IMR-90 (cell line): ENCODE results near the gene GLIS1. TPM values are rescaled to one million over a fixed set of nuclear protein-coding genes. Genes with fewer than 3 reads are reported as not detected.

ENCODE experiments used
- ATAC-seq: fragments of 200-7000 bp; cut with Tn5 transposase; 2 replicates; pipeline ENCODE4 v1.9.1; 2020; ENCODE audit warnings: low read depth, mild to moderate bottlenecking, moderate library complexity
- BruUV-seq: library from RNA; stranded (reverse); fragments of 400-500 nt; replicated peaks from 2 replicates; lab custom pipeline; 2021; lab: Mats Ljungman, UMichigan
- CTCF ChIA-PET: fragments of 300-600 bp; formaldehyde crosslinking; extraction: SDS; loops from one replicate; lab custom pipeline; 2021; ENCODE audit warnings: antibody characterized with exemption; lab: Yijun Ruan, JAX
- POLR2A ChIA-PET: fragments of 300-600 bp; sonication (Branson Sonifier 250); formaldehyde crosslinking; loops from one replicate; lab custom pipeline; 2022; ENCODE audit warnings: antibody characterized with exemption; ENCODE audit not compliant: unreplicated experiment; lab: Charles Lee
- DNase-seq: peaks from one replicate; pipeline ENCODE4 v3.0.0; 2013
- H2AFZ ChIP-seq: replicated peaks from 2 replicates; pipeline ENCODE3; 2013; ENCODE audit warnings: low read length, mild to moderate bottlenecking; ENCODE audit not compliant: poor library complexity
- H2AK5ac ChIP-seq: 2 replicates; pipeline ENCODE4 v1.6.1; 2013; ENCODE audit warnings: low read depth, low read length, inconsistent platforms
- H2AK9ac ChIP-seq: replicated peaks from 2 replicates; pipeline ENCODE3; 2013; ENCODE audit warnings: mild to moderate bottlenecking, low read depth, low read length, moderate library complexity; ENCODE audit not compliant: poor library complexity
- H2BK120ac ChIP-seq: 2 replicates; pipeline ENCODE4 v1.6.1; 2013; ENCODE audit warnings: low read depth, low read length, inconsistent platforms
- H2BK15ac ChIP-seq: 3 replicates; pipeline ENCODE4 v1.6.1; 2013; ENCODE audit warnings: low read depth, low read length, inconsistent platforms
- H2BK20ac ChIP-seq: 2 replicates; pipeline ENCODE4 v1.6.1; 2013; ENCODE audit warnings: low read depth, mild to moderate bottlenecking, inconsistent platforms, low read length, moderate library complexity
- H2BK5ac ChIP-seq: 2 replicates; pipeline ENCODE4 v1.6.1; 2013; ENCODE audit warnings: mild to moderate bottlenecking, low read depth, low read length, inconsistent platforms; ENCODE audit not compliant: poor library complexity, severe bottlenecking
- H3K14ac ChIP-seq: replicated peaks from 2 replicates; pipeline ENCODE4 v1.6.1; 2013; ENCODE audit warnings: low read depth, low read length, inconsistent platforms
- H3K18ac ChIP-seq: 2 replicates; pipeline ENCODE4 v1.6.1; 2013; ENCODE audit warnings: low read depth, low read length, control low read depth
- H3K23ac ChIP-seq: 2 replicates; pipeline ENCODE4 v1.6.1; 2013; ENCODE audit warnings: low read depth, low read length, inconsistent platforms
- H3K27ac ChIP-seq: 2 replicates; pipeline ENCODE4 v1.5.1; 2013; ENCODE audit warnings: mild to moderate bottlenecking, control low read depth, low read length; ENCODE audit not compliant: insufficient read depth
- H3K27me3 ChIP-seq: 2 replicates; pipeline ENCODE4 v1.6.1; 2013; ENCODE audit warnings: low read length; ENCODE audit not compliant: control insufficient read depth, insufficient read depth
- H3K36me3 ChIP-seq: 2 replicates; pipeline ENCODE4 v1.6.1; 2013; ENCODE audit warnings: low read length, mixed read lengths; ENCODE audit not compliant: control insufficient read depth, insufficient read depth
- H3K4ac ChIP-seq: 2 replicates; pipeline ENCODE4 v1.6.1; 2013; ENCODE audit warnings: low read depth, low read length, inconsistent platforms
- H3K4me1 ChIP-seq: 2 replicates; pipeline ENCODE4 v1.6.1; 2013; ENCODE audit warnings: low read length, mixed read lengths; ENCODE audit not compliant: control insufficient read depth, insufficient read depth
- H3K4me2 ChIP-seq: 2 replicates; pipeline ENCODE4 v1.6.1; 2013; ENCODE audit warnings: low read depth, mild to moderate bottlenecking, control low read depth, low read length, moderate library complexity
- H3K4me3 ChIP-seq: 2 replicates; pipeline ENCODE4 v1.5.1; 2013; ENCODE audit warnings: low read depth, mild to moderate bottlenecking, control low read depth, low read length, moderate library complexity; ENCODE audit not compliant: insufficient read depth
- H3K56ac ChIP-seq: 2 replicates; pipeline ENCODE4 v1.6.1; 2013; ENCODE audit warnings: low read length, inconsistent platforms; ENCODE audit not compliant: insufficient read depth; ENCODE audit errors: extremely low read depth
- H3K79me1 ChIP-seq, 2 experiments: 2 replicates each; pipeline ENCODE4 v1.6.1; 2013; ENCODE audit warnings: low read length in 2 of 2, inconsistent platforms in 1 of 2, low read depth in 1 of 2
- H3K9ac ChIP-seq: 2 replicates; pipeline ENCODE4 v1.6.1; 2013; ENCODE audit warnings: low read depth, low read length, control low read depth
- H3K9me1 ChIP-seq: 2 replicates; pipeline ENCODE4 v1.6.1; 2013; ENCODE audit warnings: low read length, inconsistent platforms; ENCODE audit not compliant: insufficient read depth
- H3K9me3 ChIP-seq: 2 replicates; pipeline ENCODE4 v1.6.1; 2013; ENCODE audit warnings: low read length; ENCODE audit not compliant: control insufficient read depth, insufficient read depth
- H4K20me1 ChIP-seq: 2 replicates; pipeline ENCODE4 v1.6.1; 2013; ENCODE audit warnings: low read length, inconsistent platforms; ENCODE audit not compliant: insufficient read depth
- H4K5ac ChIP-seq: 2 replicates; pipeline ENCODE4 v1.6.1; 2013; ENCODE audit warnings: mild to moderate bottlenecking, low read depth, low read length, control low read depth
- H4K8ac ChIP-seq, 2 experiments: 2 replicates each; pipeline ENCODE4 v1.6.1; 2013; ENCODE audit warnings: low read depth in 2 of 2, low read length in 2 of 2, control low read depth in 1 of 2, inconsistent platforms in 1 of 2
- H4K91ac ChIP-seq: 2 replicates; pipeline ENCODE4 v1.6.1; 2013; ENCODE audit warnings: low read depth, low read length, inconsistent platforms; ENCODE audit not compliant: insufficient read depth
- CHD1 ChIP-seq: IDR thresholded peaks from 2 replicates; pipeline ENCODE4 v1.6.1; 2012; ENCODE audit warnings: low read depth, low read length, improper control_type of control experiment
- WGBS, 2 experiments: methylation state at CpG; one replicate each; pipeline versions ENCODE4 v1.1.5 to v1.1.7; 2013; ENCODE audit warnings: missing lambda C conversion rate in 2 of 2; ENCODE audit not compliant: insufficient read length in 1 of 2; ENCODE audit errors: extremely low coverage in 2 of 2; 5-methylcytosine and 5-hydroxymethylcytosine counted together
- dilution Hi-C: fragments of 300-500 bp; cut with HindIII; formaldehyde crosslinking; loops from one replicate; pipeline ENCODE4 v1.14.3; 2018; ENCODE audit warnings: low sequenced_read_pairs; ENCODE audit not compliant: unreplicated experiment
- in situ Hi-C: fragments of 300-500 bp; cut with MboI; formaldehyde crosslinking; loops from 3 replicates; pipeline ENCODE4 v1.14.3; 2019; ENCODE audit warnings: low sequenced_read_pairs, inconsistent platforms, mixed read lengths
- intact Hi-C: fragments of 100-400 bp; cut with micrococcal nuclease; formaldehyde crosslinking; loops from 2 replicates; pipeline ENCODE4 v1.10.0; 2022
- polyA plus RNA-seq, 3 experiments: library from polyadenylated mRNA; depleted of rRNA; stranded (reverse); fragments of >200 nt; gene quantifications; 2 replicates each; pipeline ENCODE4 v1.2.3, GENCODE V29; 2012; ENCODE audit warnings: low replicate concordance in 1 of 3
- total RNA-seq: library from RNA; depleted of rRNA; stranded (reverse); fragments of >200 nt; gene quantifications from 2 replicates; pipeline ENCODE4 v1.2.3, GENCODE V29; 2012

The GLIS1 gene
- total and polyA plus RNA-seq, 2 of the 4 experiments (the other 2 are of a cell fraction): 0.18 to 2.3 TPM

- ATAC-seq (no peak), DNase-seq (no peak)
- Histone ChIP-seq H3K18ac (no peak overlapping the region), H4K91ac (no peak overlapping the region), H2AK9ac (no peak overlapping the region), H3K14ac (no peak overlapping the region), H2AK5ac (no peak overlapping the region), H3K27ac (no peak overlapping the region), H3K36me3 (peaks cover 2% of the 10 kb centered on the region; the same call in 1 of the 2 replicates), H2BK120ac (no peak overlapping the region), H2AFZ (no peak overlapping the region), H3K4me2 (no peak overlapping the region), H2BK5ac (no peak overlapping the region), H3K9ac (no peak overlapping the region), H3K9me1 (peaks cover 21% of the 10 kb centered on the region), H4K8ac (no peak overlapping the region), H2BK15ac (no peak overlapping the region), H2BK20ac (no peak overlapping the region), H3K56ac (no peak overlapping the region), H3K9me3 (no peaks in the 10 kb centered on the region), H4K5ac (no peak overlapping the region), H3K4me3 (no peak overlapping the region), H3K4ac (no peak overlapping the region), H3K4me1 (peaks cover 6% of the 10 kb centered on the region; the same call in 1 of the 2 replicates), H3K23ac (no peak overlapping the region), H3K79me1 (peaks cover 3 to 12% of the 10 kb centered on the region in 2 experiments; a peak in 1 of 4 replicates), H3K27me3 (no peaks in the 10 kb centered on the region), H4K20me1 (peaks cover 17% of the 10 kb centered on the region)
- no peak for TF ChIP-seq CHD1
- POLR2A ChIA-PET: no interaction called here
- dilution Hi-C loops: no loop called here
- intact Hi-C loops: no loop called here
- in situ Hi-C loops: no loop called here
- CTCF ChIA-PET: no interaction called here
- WGBS, 2 experiments: 90% methylated on average over 8 of the region's 12 CpGs; no CpG with 5 or more reads in 1 of the 2 experiments
- no TSS peak for BruUV-seq
Observed at GRCh38 chr1:53557830-53558738, 180.9 kb downstream of the GLIS1 start.
